ENCODE data around the gene PTER. TPM values are rescaled to one million over a fixed set of nuclear protein-coding genes. Genes with fewer than 3 reads are reported as not detected.

The PTER gene
- total and polyA plus RNA-seq, 2 of the 13 experiments (the other 11 are each of a cell fraction or from before 2014, with no cell fraction given): 6.1 to 6.6 TPM

DNA sequence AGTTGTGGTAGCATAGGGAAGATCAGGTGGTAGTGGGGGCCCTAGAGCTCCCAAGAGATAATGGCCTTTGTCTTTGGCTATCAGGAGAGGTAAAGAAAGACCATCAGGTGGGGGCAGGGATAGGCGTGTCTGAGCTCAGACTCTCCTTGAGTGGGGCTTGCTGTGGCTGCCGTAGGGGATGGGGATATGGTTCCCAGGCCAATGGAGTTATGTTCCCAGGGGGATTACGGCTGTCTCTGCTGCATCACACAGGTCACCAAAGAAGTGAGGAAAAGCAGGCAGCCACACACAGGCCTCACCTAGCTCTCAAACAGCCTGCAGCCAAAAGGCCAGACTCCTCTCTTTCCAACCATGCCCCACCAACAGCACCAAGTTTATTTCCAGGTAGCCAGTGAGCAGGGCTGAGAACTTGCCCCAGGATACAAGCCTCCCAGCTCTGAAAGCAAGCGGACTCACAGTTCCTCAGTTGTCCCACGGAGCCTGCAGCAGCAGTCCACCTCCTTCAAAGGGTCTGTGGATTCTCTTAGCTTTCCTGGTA, 122.5 kb downstream of the PTER start:
- Histone ChIP-seq H3K27ac (ENCODE audit: extremely low read length, insufficient read depth, low read length) (no peak overlapping the region), H3K4me1 (ENCODE audit: insufficient read depth, low read length) (no peaks in the 10 kb centered on the region), H3K79me2 (ENCODE audit: insufficient read depth, low read length) (no peaks in the 10 kb centered on the region), H2AFZ (ENCODE audit: low read length) (no peak overlapping the region), H3K27me3 (ENCODE audit: control insufficient read depth in 1 of 2, insufficient read depth in 2 of 2, low read length in 2 of 2) (no peaks in the 10 kb centered on the region), H3K36me3 (replicated peaks in 1 of 2; ENCODE audit: control insufficient read depth in 1 of 2, insufficient read depth in 2 of 2, low read length in 2 of 2) (no peaks in the 10 kb centered on the region), H3K4me3 (replicated peaks in 1 of 3; ENCODE audit: insufficient read depth in 1 of 3, low read depth in 2 of 3, low read length in 3 of 3) (no peak overlapping the region), H4K20me1 (ENCODE audit: insufficient read depth, low read length) (no peaks in the 10 kb centered on the region), H3K4me2 (ENCODE audit: low read depth, low read length) (no peak overlapping the region), H3K9me3 (ENCODE audit: low read length) (no peaks in the 10 kb centered on the region), H3K9ac (ENCODE audit: insufficient read depth, low read depth, low read length) (no peak overlapping the region)
- DNase-seq (ENCODE audit: low spot score) (no peak), ATAC-seq (no peak), FAIRE-seq (no peak)
- in situ Hi-C loops (cut with HindIII; ENCODE audit: extremely low pct_ligation_motif_present, low pct_unique_long_range_greater_than_20kb): no loop called here
- TF ChIP-seq, protein P1, sequence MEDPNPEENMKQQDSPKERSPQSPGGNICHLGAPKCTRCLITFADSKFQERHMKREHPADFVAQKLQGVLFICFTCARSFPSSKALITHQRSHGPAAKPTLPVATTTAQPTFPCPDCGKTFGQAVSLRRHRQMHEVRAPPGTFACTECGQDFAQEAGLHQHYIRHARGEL (CRISPR knock-in tag; IDR thresholded peaks at IDR 0.05): no peak
- no peak for TF ChIP-seq SMAD9 (CRISPR knock-in tag; IDR thresholded peaks at IDR 0.05)
- TF ChIP-seq SOX13 (IDR thresholded peaks at IDR 0.05): no peak
- no peak for TF ChIP-seq SOX13 (CRISPR knock-in tag; conservative IDR thresholded peaks at IDR 0.05 in 1 of 2, IDR thresholded peaks at IDR 0.05 in 1 of 2)
- TF ChIP-seq ZBTB8A (CRISPR knock-in tag; IDR thresholded peaks at IDR 0.05; ENCODE audit: borderline replicate concordance, low read depth): no peak
- TF ChIP-seq, protein P2, sequence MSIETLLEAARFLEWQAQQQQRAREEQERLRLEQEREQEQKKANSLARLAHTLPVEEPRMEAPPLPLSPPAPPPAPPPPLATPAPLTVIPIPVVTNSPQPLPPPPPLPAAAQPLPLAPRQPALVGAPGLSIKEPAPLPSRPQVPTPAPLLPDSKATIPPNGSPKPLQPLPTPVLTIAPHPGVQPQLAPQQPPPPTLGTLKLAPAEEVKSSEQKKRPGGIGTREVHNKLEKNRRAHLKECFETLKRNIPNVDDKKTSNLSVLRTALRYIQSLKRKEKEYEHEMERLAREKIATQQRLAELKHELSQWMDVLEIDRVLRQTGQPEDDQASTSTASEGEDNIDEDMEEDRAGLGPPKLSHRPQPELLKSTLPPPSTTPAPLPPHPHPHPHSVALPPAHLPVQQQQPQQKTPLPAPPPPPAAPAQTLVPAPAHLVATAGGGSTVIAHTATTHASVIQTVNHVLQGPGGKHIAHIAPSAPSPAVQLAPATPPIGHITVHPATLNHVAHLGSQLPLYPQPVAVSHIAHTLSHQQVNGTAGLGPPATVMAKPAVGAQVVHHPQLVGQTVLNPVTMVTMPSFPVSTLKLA (IDR thresholded peaks at IDR 0.05): no peak
- TF ChIP-seq ZSCAN25 (CRISPR knock-in tag; IDR thresholded peaks at IDR 0.05): no peak
- TF ChIP-seq SSRP1 (CRISPR knock-in tag; IDR thresholded peaks at IDR 0.05): no peak
- no peak for TF ChIP-seq ZSCAN22 (CRISPR knock-in tag; IDR thresholded peaks at IDR 0.05)
- TF ChIP-seq ZNF749 (CRISPR knock-in tag; IDR thresholded peaks at IDR 0.05; ENCODE audit: borderline replicate concordance): no peak
- TF ChIP-seq, protein P3, sequence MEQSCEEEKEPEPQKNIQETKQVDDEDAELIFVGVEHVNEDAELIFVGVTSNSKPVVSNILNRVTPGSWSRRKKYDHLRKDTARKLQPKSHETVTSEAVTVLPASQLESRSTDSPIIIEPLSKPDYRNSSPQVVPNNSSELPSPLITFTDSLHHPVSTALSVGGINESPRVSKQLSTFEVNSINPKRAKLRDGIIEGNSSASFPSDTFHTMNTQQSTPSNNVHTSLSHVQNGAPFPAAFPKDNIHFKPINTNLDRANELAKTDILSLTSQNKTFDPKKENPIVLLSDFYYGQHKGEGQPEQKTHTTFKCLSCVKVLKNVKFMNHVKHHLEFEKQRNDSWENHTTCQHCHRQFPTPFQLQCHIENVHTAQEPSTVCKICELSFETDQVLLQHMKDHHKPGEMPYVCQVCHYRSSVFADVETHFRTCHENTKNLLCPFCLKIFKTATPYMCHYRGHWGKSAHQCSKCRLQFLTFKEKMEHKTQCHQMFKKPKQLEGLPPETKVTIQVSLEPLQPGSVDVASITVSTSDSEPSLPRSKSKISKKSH (CRISPR knock-in tag; IDR thresholded peaks at IDR 0.05; ENCODE audit: borderline replicate concordance): no peak
- TF ChIP-seq, protein P4, sequence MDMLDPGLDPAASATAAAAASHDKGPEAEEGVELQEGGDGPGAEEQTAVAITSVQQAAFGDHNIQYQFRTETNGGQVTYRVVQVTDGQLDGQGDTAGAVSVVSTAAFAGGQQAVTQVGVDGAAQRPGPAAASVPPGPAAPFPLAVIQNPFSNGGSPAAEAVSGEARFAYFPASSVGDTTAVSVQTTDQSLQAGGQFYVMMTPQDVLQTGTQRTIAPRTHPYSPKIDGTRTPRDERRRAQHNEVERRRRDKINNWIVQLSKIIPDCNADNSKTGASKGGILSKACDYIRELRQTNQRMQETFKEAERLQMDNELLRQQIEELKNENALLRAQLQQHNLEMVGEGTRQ (IDR thresholded peaks at IDR 0.05; ENCODE audit: low read depth, low read length): no peak
- TF ChIP-seq, protein P4 (CRISPR knock-in tag; IDR thresholded peaks at IDR 0.05; ENCODE audit: borderline replicate concordance): no peak
- no peak for TF ChIP-seq ZNF230 (CRISPR knock-in tag; IDR thresholded peaks at IDR 0.05)
- TF ChIP-seq CCAR2 (optimal IDR thresholded peaks at IDR 0.05; ENCODE audit: low read depth, low read length): no peak
- ChIA-PET CTCF (ENCODE audit: low intra/inter-chr PET ratio, low total read pairs) (no interaction called here), POLR2A (no interaction called here)
- intact Hi-C loops (cut with micrococcal nuclease; ENCODE audit: unreplicated experiment): no loop called here
- WGBS (ENCODE audit: low lambda C conversion rate): 31% methylated on average over 5 of the region's 5 CpGs
- no TSS peak for BruUV-seq (replicated peaks)
